Measurements from ENCODE around the gene CNFN.

Gene CNFN

DNA sequence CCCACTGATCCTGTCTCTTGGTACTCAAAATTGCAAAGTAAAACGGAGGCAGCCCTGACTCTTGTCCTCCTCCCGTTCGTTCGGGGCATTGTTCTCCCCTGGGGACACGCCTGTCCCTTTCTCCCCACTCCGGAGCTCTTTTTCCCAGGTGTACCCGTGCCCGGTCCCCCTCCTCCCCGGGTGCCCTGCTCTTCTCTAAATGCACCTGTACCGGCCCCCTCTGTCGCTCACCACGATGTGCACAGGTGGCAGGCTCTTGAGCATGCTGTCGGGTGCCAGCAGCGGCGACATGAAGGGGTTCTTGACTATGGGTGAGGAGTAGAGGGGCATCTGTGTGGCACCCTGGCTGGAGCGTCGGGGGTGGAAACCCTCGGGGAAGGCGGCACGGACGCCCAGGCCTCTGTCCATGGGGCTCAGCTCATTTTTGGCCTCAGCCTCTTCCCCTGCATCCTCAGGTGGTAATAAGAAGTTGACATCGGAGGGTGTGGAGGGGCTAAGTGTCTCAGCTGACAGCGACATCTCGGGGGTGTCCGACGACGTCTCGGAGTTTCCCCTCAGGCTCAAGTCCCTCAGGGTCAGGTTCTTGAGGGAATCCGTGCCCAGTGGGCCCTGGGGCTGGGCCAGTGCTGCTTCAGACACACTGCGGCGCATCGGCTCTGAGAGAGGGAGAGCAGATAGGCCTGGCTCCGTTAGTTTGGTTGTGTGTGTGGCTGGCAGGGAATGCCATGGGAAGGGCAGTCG, 12.4 kb upstream of the CNFN start:
- H3K36me3 ChIP-seq (ENCODE audit: insufficient read depth, low read length) = peaks cover 21% of the 10 kb centered on the region
- no peak overlapping the region for H3K4me3 ChIP-seq (ENCODE audit: low read depth in 1 of 2, low read length in 2 of 2)
- no peak overlapping the region for H3K4me2 ChIP-seq (ENCODE audit: insufficient read depth, low read length)
- peaks cover 18% of the 10 kb centered on the region for H3K4me1 ChIP-seq (ENCODE audit: insufficient read depth, low read length)
- H4K20me1 ChIP-seq (ENCODE audit: insufficient read depth, low read length) = peaks cover 28% of the 10 kb centered on the region
- peaks cover 7% of the 10 kb centered on the region for H3K79me2 ChIP-seq (ENCODE audit: insufficient read depth, low read length)
- no peak overlapping the region for H2AFZ ChIP-seq (ENCODE audit: low read depth, low read length)
- ATAC-seq (ENCODE audit: insufficient read depth, low read depth) = no peak
- H3K9ac ChIP-seq (ENCODE audit: low read depth, low read length) = no peak overlapping the region; the same call in 1 of the 2 replicates
- TF ChIP-seq CTCF (IDR thresholded peaks at IDR 0.05; ENCODE audit: borderline replicate concordance, extremely low read depth, low read length, poor library complexity, severe bottlenecking) (no peak), EZH2 (IDR thresholded peaks at IDR 0.05; ENCODE audit: borderline replicate concordance, low read depth, low read length, severe bottlenecking) (no peak)
- no peak for DNase-seq
- H3K9me3 ChIP-seq (ENCODE audit: insufficient read depth, low read length, severe bottlenecking) = no peaks in the 10 kb centered on the region
- no peaks in the 10 kb centered on the region for H3K27me3 ChIP-seq (ENCODE audit: insufficient read depth, low read length, poor library complexity)
- H3K27ac ChIP-seq (ENCODE audit: low read length) = no peak overlapping the region

GRCh38 chr19:42401365-42402303, 11.5 kb upstream of the CNFN start:
- TF ChIP-seq CTCF (IDR thresholded peaks at IDR 0.05; ENCODE audit: borderline replicate concordance, extremely low read depth, low read length, poor library complexity, severe bottlenecking) (peak; percentile 84), EZH2 (IDR thresholded peaks at IDR 0.05; ENCODE audit: borderline replicate concordance, low read depth, low read length, severe bottlenecking) (no peak)
- peaks cover 19% of the 10 kb centered on the region for H4K20me1 ChIP-seq (ENCODE audit: insufficient read depth, low read length)
- ATAC-seq (ENCODE audit: insufficient read depth, low read depth) (peak; percentile 23; the same call in 2 of the 3 replicates), DNase-seq (peak; percentile 76)
- H3K9ac ChIP-seq (ENCODE audit: low read depth, low read length) = peak overlapping the region; percentile 36; the same call in 1 of the 2 replicates
- H3K36me3 ChIP-seq (ENCODE audit: insufficient read depth, low read length) = peaks cover 17% of the 10 kb centered on the region
- H3K9me3 ChIP-seq (ENCODE audit: insufficient read depth, low read length, severe bottlenecking) = no peaks in the 10 kb centered on the region
- peaks cover 23% of the 10 kb centered on the region for H3K4me1 ChIP-seq (ENCODE audit: insufficient read depth, low read length)
- peak overlapping the region in 1 of 2 experiments; percentile 54; a peak in 2 of 4 replicates for H3K4me3 ChIP-seq (ENCODE audit: low read depth in 1 of 2, low read length in 2 of 2)
- no peaks in the 10 kb centered on the region for H3K27me3 ChIP-seq (ENCODE audit: insufficient read depth, low read length, poor library complexity)
- H3K4me2 ChIP-seq (ENCODE audit: insufficient read depth, low read length) = peak overlapping the region; percentile 63
- no peak overlapping the region for H3K27ac ChIP-seq (ENCODE audit: low read length)
- H2AFZ ChIP-seq (ENCODE audit: low read depth, low read length) = 0 out of 2 replicates have a peak overlapping the region, but pooled peaks have one; percentile 39
- H3K79me2 ChIP-seq (ENCODE audit: insufficient read depth, low read length) = peaks cover 13% of the 10 kb centered on the region

- Histone ChIP-seq H3K36me3 (ENCODE audit: insufficient read depth, low read length) (peaks cover 10% of the 10 kb centered on the region), H3K9ac (ENCODE audit: low read depth, low read length) (no peak overlapping the region), H2AFZ (ENCODE audit: low read depth, low read length) (no peak overlapping the region), H3K27ac (ENCODE audit: low read length) (no peak overlapping the region), H3K27me3 (ENCODE audit: insufficient read depth, low read length, poor library complexity) (no peaks in the 10 kb centered on the region), H3K4me1 (ENCODE audit: insufficient read depth, low read length) (peaks cover 33% of the 10 kb centered on the region), H4K20me1 (ENCODE audit: insufficient read depth, low read length) (peaks cover 9% of the 10 kb centered on the region; the same call in 1 of the 2 replicates), H3K79me2 (ENCODE audit: insufficient read depth, low read length) (peaks cover 13% of the 10 kb centered on the region), H3K9me3 (ENCODE audit: insufficient read depth, low read length, severe bottlenecking) (no peaks in the 10 kb centered on the region), H3K4me2 (ENCODE audit: insufficient read depth, low read length) (no peak overlapping the region; the same call in 1 of the 2 replicates), H3K4me3 (ENCODE audit: low read depth in 1 of 2, low read length in 2 of 2) (no peak overlapping the region)
- DNase-seq (no peak), ATAC-seq (ENCODE audit: insufficient read depth, low read depth) (no peak)
- TF ChIP-seq EZH2 (IDR thresholded peaks at IDR 0.05; ENCODE audit: borderline replicate concordance, low read depth, low read length, severe bottlenecking) (no peak), CTCF (IDR thresholded peaks at IDR 0.05; ENCODE audit: borderline replicate concordance, extremely low read depth, low read length, poor library complexity, severe bottlenecking) (no peak)
These were observed 10.3 kb upstream of the CNFN start for GRCh38 chr19:42400404-42400803.

Measured in DND-41 (cell line).